CD14-positive monocyte (primary cell): Measurements from ENCODE around the gene RPL27. TPM values are rescaled to one million over a fixed set of nuclear protein-coding genes. Genes with fewer than 3 reads are reported as not detected.
A peak's percentile ranks its signal among the peaks of the same experiment; 100 is the strongest.

Experiments
- DNase-seq, 3 donors: peaks; one replicate each; pipeline ENCODE4 v3.0.0-alpha.2; 2011 to 2022
- H2AFZ ChIP-seq: 2 replicates; pipeline ENCODE4 v1.6.0; 2012; ENCODE audit warnings: mild to moderate bottlenecking, low read depth, low read length, inconsistent platforms; ENCODE audit not compliant: insufficient read depth, poor library complexity, severe bottlenecking
- H3K27ac ChIP-seq, 2 donors: 1 replicate in 1 of 2; 2 replicates in 1 of 2; pipeline ENCODE4 v1.5.1; 2012 to 2013; ENCODE audit warnings: low read length in 2 of 2, control low read depth in 1 of 2, inconsistent platforms in 1 of 2, low read depth in 1 of 2, mild to moderate bottlenecking in 1 of 2
- H3K27me3 ChIP-seq, 2 donors: one replicate each; pipeline versions ENCODE4 v1.6.0 to v1.6.1; 2011 to 2013; ENCODE audit warnings: low read length in 2 of 2; ENCODE audit not compliant: control insufficient read depth in 2 of 2, insufficient read depth in 2 of 2
- H3K36me3 ChIP-seq, 2 donors: replicated peaks in 1 of 2; 1 replicate in 1 of 2; 2 replicates in 1 of 2; pipeline versions ENCODE4 v1.5.1 to v1.6.1; 2012 to 2013; ENCODE audit warnings: low read length in 2 of 2, control low read depth in 1 of 2, inconsistent platforms in 1 of 2, mild to moderate bottlenecking in 1 of 2; ENCODE audit not compliant: insufficient read depth in 2 of 2, control insufficient read depth in 1 of 2
- H3K4me1 ChIP-seq, 2 donors: 1 replicate in 1 of 2; 2 replicates in 1 of 2; pipeline versions ENCODE4 v1.5.1 to v1.6.1; 2012 to 2013; ENCODE audit warnings: low read length in 2 of 2, control low read depth in 1 of 2, inconsistent platforms in 1 of 2, mild to moderate bottlenecking in 1 of 2, moderate library complexity in 1 of 2; ENCODE audit not compliant: insufficient read depth in 2 of 2, control insufficient read depth in 1 of 2
- H3K4me2 ChIP-seq: replicated peaks from 2 replicates; pipeline ENCODE3; 2012; ENCODE audit warnings: low read length, moderate library complexity, mild to moderate bottlenecking; ENCODE audit not compliant: poor library complexity, severe bottlenecking; ENCODE audit errors: extremely low read depth
- H3K4me3 ChIP-seq, 3 experiments: fragments of 200-600 bp in 1 of 3; sonication (generic) in 1 of 3; replicated peaks in 1 of 3; 1 replicate in 2 of 3; 2 replicates in 1 of 3; pipeline ENCODE4 v1.5.1; 2011 to 2013; ENCODE audit warnings: low read length in 3 of 3, mild to moderate bottlenecking in 3 of 3, control low read depth in 2 of 3, low read depth in 2 of 3, inconsistent platforms in 1 of 3, moderate library complexity in 1 of 3
- H3K79me2 ChIP-seq: 2 replicates; pipeline ENCODE4 v1.6.0; 2012; ENCODE audit warnings: mild to moderate bottlenecking, control low read depth, inconsistent platforms, low read length, moderate library complexity; ENCODE audit not compliant: insufficient read depth
- H3K9ac ChIP-seq: 2 replicates; pipeline ENCODE4 v1.6.0; 2017; ENCODE audit warnings: low read length, mild to moderate bottlenecking; ENCODE audit not compliant: insufficient read depth, poor library complexity, severe bottlenecking
- H3K9me3 ChIP-seq, 2 donors: replicated peaks in 1 of 2; 1 replicate in 1 of 2; 2 replicates in 1 of 2; pipeline versions ENCODE4 v1.5.1 to v1.6.1; 2012 to 2013; ENCODE audit warnings: low read length in 2 of 2, control low read depth in 1 of 2; ENCODE audit not compliant: control insufficient read depth in 1 of 2, insufficient read depth in 1 of 2
- H4K20me1 ChIP-seq: 2 replicates; pipeline ENCODE4 v1.6.0; 2012; ENCODE audit warnings: mild to moderate bottlenecking, low read length, control low read depth, moderate library complexity; ENCODE audit not compliant: insufficient read depth
- H3K27ac Mint-ChIP-seq, 7 donors: one replicate each; pipeline ENCODE4 v1.8.0; 2020; ENCODE audit warnings: mild to moderate bottlenecking in 7 of 7, mixed read lengths in 7 of 7, moderate library complexity in 6 of 7, inconsistent platforms in 2 of 7
- H3K27me3 Mint-ChIP-seq, 3 donors: one replicate each; pipeline ENCODE4 v1.8.0; 2021 to 2022; ENCODE audit warnings: low read depth in 3 of 3, mild to moderate bottlenecking in 3 of 3, mixed read lengths in 3 of 3, moderate library complexity in 3 of 3, inconsistent platforms in 1 of 3
- H3K36me3 Mint-ChIP-seq, 2 donors: one replicate each; pipeline ENCODE4 v1.8.0; 2020; ENCODE audit warnings: mixed read lengths in 2 of 2, inconsistent platforms in 1 of 2, mild to moderate bottlenecking in 1 of 2
- H3K4me1 Mint-ChIP-seq: one replicate; pipeline ENCODE4 v1.8.0; 2020; ENCODE audit warnings: mild to moderate bottlenecking, mixed read lengths
- H3K4me3 Mint-ChIP-seq, 2 donors: one replicate each; pipeline ENCODE4 v1.8.0; 2020; ENCODE audit warnings: mild to moderate bottlenecking in 2 of 2, mixed read lengths in 2 of 2, moderate library complexity in 1 of 2
- H3K9me3 Mint-ChIP-seq, 7 donors: one replicate each; pipeline ENCODE4 v1.8.0; 2020 to 2022; ENCODE audit warnings: mixed read lengths in 7 of 7, mild to moderate bottlenecking in 6 of 7, moderate library complexity in 6 of 7, inconsistent platforms in 2 of 7
- CTCF ChIP-seq: fragments of 200-600 bp; IDR thresholded peaks from one replicate; pipeline ENCODE4 v1.8.0; 2022; ENCODE audit warnings: antibody characterized with exemption, mild to moderate bottlenecking
- WGBS: methylation state at CpG from one replicate; pipeline ENCODE4 v1.1.5; 2013; ENCODE audit warnings: missing lambda C conversion rate; ENCODE audit not compliant: insufficient coverage; 5-methylcytosine and 5-hydroxymethylcytosine counted together
- intact Hi-C, 2 donors: fragments of 100-400 bp; cut with micrococcal nuclease; formaldehyde crosslinking; loops; one replicate each; pipeline versions ENCODE4 v1.15.0 to v1.15.1; 2023
- polyA minus RNA-seq: library from RNA; depleted of rRNA, polyadenylated mRNA; stranded (reverse); fragments of >200 nt; gene quantifications from 2 replicates; pipeline ENCODE4 v1.2.3, GENCODE V29; 2012
- polyA plus RNA-seq, 3 donors: library from polyadenylated mRNA; depleted of rRNA in 1 of 3; unstranded in 2 of 3; stranded (reverse) in 1 of 3; fragments of 300-500 nt in 2 of 3; fragments of >200 nt in 1 of 3; fragmentation: Illumina TruSeq in 2 of 3; gene quantifications; 1 replicate in 2 of 3; 2 replicates in 1 of 3; pipeline ENCODE4 v1.2.3, GENCODE V29; 2012 to 2021
- total RNA-seq, 12 experiments: library from RNA in 1 of 12; stranded (reverse) in 1 of 12; fragments of 120-200 nt in 1 of 12; gene quantifications; one replicate each; pipeline ENCODE4 v1.2.4 and lab custom pipeline; 2013 to 2026; ENCODE audit warnings: mixed read lengths in 6 of 12, inconsistent platforms in 1 of 12

Gene RPL27
- total RNA-seq (2013) = 1,811 TPM
- polyA plus RNA-seq (1,000 to 10,000 TPM; 1,073 to 2,156 (median 1,232) TPM), polyA minus RNA-seq (766 and 1,056 TPM in 2 replicates), total RNA-seq (lab: John Stamatoyannopoulos, UW) (155 to 426 (median 347) reads per million in 11 experiments)

- Histone ChIP-seq H3K4me1 (peaks cover 47 to 50% of the 10 kb centered on the region in 2 donors), H3K79me2 (peaks cover 38% of the 10 kb centered on the region), H3K9ac (peak within 1 kb of the TSS; percentile 99), H3K4me3 (peak within 1 kb of the TSS; percentile 71 to 99 (median 76)), H3K36me3 (peaks cover 28 to 50% of the 10 kb centered on the region in 2 donors), H3K9me3 (no peaks in the 10 kb centered on the region), H3K27me3 (no peaks in the 10 kb centered on the region), H3K27ac (peak within 1 kb of the TSS; percentile 94 to 99), H3K4me2 (peak within 1 kb of the TSS; percentile 90), H2AFZ (peak within 1 kb of the TSS; percentile 88), H4K20me1 (peaks cover 39% of the 10 kb centered on the region)
- TF ChIP-seq CTCF = peak; percentile 95
- H3K4me1 Mint-ChIP-seq = peaks cover 45% of the 10 kb centered on the region
- intact Hi-C loops = loop anchor here (5.0 to 10.0 kb wide), 3 partner anchors 153 to 431 kb away; partner anchors contain the start of genes AOC2 (in 2 of the 2) and MLX (in 1 of the 2)
- H3K27ac Mint-ChIP-seq = peak within 1 kb of the TSS; percentile 96 to 99 (median 99)
- H3K36me3 Mint-ChIP-seq = peaks cover 50 to 58% of the 10 kb centered on the region in 2 donors
- peak within 1 kb of the TSS; percentile 91 to 99 for H3K4me3 Mint-ChIP-seq
- DNase-seq = peak; percentile 99 to 100 (median 99)
- H3K9me3 Mint-ChIP-seq = no peaks in the 10 kb centered on the region
- under 1% methylated on average over 43 of the region's 49 CpGs for WGBS
- H3K27me3 Mint-ChIP-seq = peaks cover 0 to 3% (median 0%) of the 10 kb centered on the region in 3 donors
These were observed at the start of gene RPL27 for GRCh38 chr17:42997984-42998938. TSS of gene RPL27 (plus strand) at chr17:42998419. CDS start at chr17:42998751, 332 bp downstream.

GRCh38 chr17:42950044-42950783 is 48.0 kb upstream of the RPL27 start:
- no peaks in the 10 kb centered on the region for H3K4me1 Mint-ChIP-seq

More at GRCh38 chr17:42950044-42950783, 48.0 kb upstream of the RPL27 start:
- WGBS = 100% methylated on average over 4 of the region's 13 CpGs
- H3K4me3 ChIP-seq = no peak overlapping the region
- no peak overlapping the region for H3K27ac ChIP-seq
- H3K4me2 ChIP-seq = no peak overlapping the region
- Mint-ChIP-seq H3K9me3 (no peaks in the 10 kb centered on the region), H3K4me3 (no peak overlapping the region), H3K27ac (peak overlapping the region in 2 of 7 donors; percentile 32 to 56), H3K36me3 (peaks cover 58 to 71% of the 10 kb centered on the region in 2 donors), H3K27me3 (peaks cover 0 to 2% (median 2%) of the 10 kb centered on the region in 3 donors)
- H3K9ac ChIP-seq = no peak overlapping the region
- H3K36me3 ChIP-seq = peaks cover 47 to 61% of the 10 kb centered on the region in 2 donors
- no peak for DNase-seq
- no peaks in the 10 kb centered on the region for H4K20me1 ChIP-seq
- no peak overlapping the region for H2AFZ ChIP-seq
- no peaks in the 10 kb centered on the region for H3K9me3 ChIP-seq
- no peaks in the 10 kb centered on the region for H3K4me1 ChIP-seq
- H3K79me2 ChIP-seq = no peaks in the 10 kb centered on the region
- intact Hi-C loops = no loop called here
- no peaks in the 10 kb centered on the region for H3K27me3 ChIP-seq
- no peak for TF ChIP-seq CTCF
